IMR-90 (cell line): ENCODE results near the gene KRT36. TPM values are rescaled to one million over a fixed set of nuclear protein-coding genes. Genes with fewer than 3 reads are reported as not detected.

Source experiments
- ATAC-seq: fragments of 200-7000 bp; cut with Tn5 transposase; 2 replicates; pipeline ENCODE4 v1.9.1; 2020; ENCODE audit warnings: low read depth, mild to moderate bottlenecking, moderate library complexity
- Bru-seq: library from RNA; stranded (reverse); fragments of 400-500 nt; gene quantifications from one replicate; lab custom pipeline; 2021; lab: Mats Ljungman, UMichigan
- BruChase-seq, 2 experiments: library from RNA; stranded (reverse); fragments of 400-500 nt; gene quantifications; one replicate each; lab custom pipeline; 2021; lab: Mats Ljungman, UMichigan
- BruUV-seq: library from RNA; stranded (reverse); fragments of 400-500 nt; replicated peaks from 2 replicates; lab custom pipeline; 2021; lab: Mats Ljungman, UMichigan
- CTCF ChIA-PET: fragments of 300-600 bp; formaldehyde crosslinking; extraction: SDS; loops from one replicate; lab custom pipeline; 2021; ENCODE audit warnings: antibody characterized with exemption; lab: Yijun Ruan, JAX
- POLR2A ChIA-PET: fragments of 300-600 bp; sonication (Branson Sonifier 250); formaldehyde crosslinking; loops from one replicate; lab custom pipeline; 2022; ENCODE audit warnings: antibody characterized with exemption; ENCODE audit not compliant: unreplicated experiment; lab: Charles Lee
- DNase-seq: peaks from one replicate; pipeline ENCODE4 v3.0.0; 2013
- H2AFZ ChIP-seq: replicated peaks from 2 replicates; pipeline ENCODE3; 2013; ENCODE audit warnings: low read length, mild to moderate bottlenecking; ENCODE audit not compliant: poor library complexity
- H2AK5ac ChIP-seq: 2 replicates; pipeline ENCODE4 v1.6.1; 2013; ENCODE audit warnings: low read depth, low read length, inconsistent platforms
- H2AK9ac ChIP-seq: replicated peaks from 2 replicates; pipeline ENCODE3; 2013; ENCODE audit warnings: mild to moderate bottlenecking, low read depth, low read length, moderate library complexity; ENCODE audit not compliant: poor library complexity
- H2BK120ac ChIP-seq: 2 replicates; pipeline ENCODE4 v1.6.1; 2013; ENCODE audit warnings: low read depth, low read length, inconsistent platforms
- H2BK15ac ChIP-seq: 3 replicates; pipeline ENCODE4 v1.6.1; 2013; ENCODE audit warnings: low read depth, low read length, inconsistent platforms
- H2BK20ac ChIP-seq: 2 replicates; pipeline ENCODE4 v1.6.1; 2013; ENCODE audit warnings: low read depth, mild to moderate bottlenecking, inconsistent platforms, low read length, moderate library complexity
- H2BK5ac ChIP-seq: 2 replicates; pipeline ENCODE4 v1.6.1; 2013; ENCODE audit warnings: mild to moderate bottlenecking, low read depth, low read length, inconsistent platforms; ENCODE audit not compliant: poor library complexity, severe bottlenecking
- H3K14ac ChIP-seq: replicated peaks from 2 replicates; pipeline ENCODE4 v1.6.1; 2013; ENCODE audit warnings: low read depth, low read length, inconsistent platforms
- H3K18ac ChIP-seq: 2 replicates; pipeline ENCODE4 v1.6.1; 2013; ENCODE audit warnings: low read depth, low read length, control low read depth
- H3K23ac ChIP-seq: 2 replicates; pipeline ENCODE4 v1.6.1; 2013; ENCODE audit warnings: low read depth, low read length, inconsistent platforms
- H3K27ac ChIP-seq: 2 replicates; pipeline ENCODE4 v1.5.1; 2013; ENCODE audit warnings: mild to moderate bottlenecking, control low read depth, low read length; ENCODE audit not compliant: insufficient read depth
- H3K27me3 ChIP-seq: 2 replicates; pipeline ENCODE4 v1.6.1; 2013; ENCODE audit warnings: low read length; ENCODE audit not compliant: control insufficient read depth, insufficient read depth
- H3K36me3 ChIP-seq: 2 replicates; pipeline ENCODE4 v1.6.1; 2013; ENCODE audit warnings: low read length, mixed read lengths; ENCODE audit not compliant: control insufficient read depth, insufficient read depth
- H3K4ac ChIP-seq: 2 replicates; pipeline ENCODE4 v1.6.1; 2013; ENCODE audit warnings: low read depth, low read length, inconsistent platforms
- H3K4me1 ChIP-seq: 2 replicates; pipeline ENCODE4 v1.6.1; 2013; ENCODE audit warnings: low read length, mixed read lengths; ENCODE audit not compliant: control insufficient read depth, insufficient read depth
- H3K4me2 ChIP-seq: 2 replicates; pipeline ENCODE4 v1.6.1; 2013; ENCODE audit warnings: low read depth, mild to moderate bottlenecking, control low read depth, low read length, moderate library complexity
- H3K4me3 ChIP-seq: 2 replicates; pipeline ENCODE4 v1.5.1; 2013; ENCODE audit warnings: low read depth, mild to moderate bottlenecking, control low read depth, low read length, moderate library complexity; ENCODE audit not compliant: insufficient read depth
- H3K56ac ChIP-seq: 2 replicates; pipeline ENCODE4 v1.6.1; 2013; ENCODE audit warnings: low read length, inconsistent platforms; ENCODE audit not compliant: insufficient read depth; ENCODE audit errors: extremely low read depth
- H3K79me1 ChIP-seq, 2 experiments: 2 replicates each; pipeline ENCODE4 v1.6.1; 2013; ENCODE audit warnings: low read length in 2 of 2, inconsistent platforms in 1 of 2, low read depth in 1 of 2
- H3K9ac ChIP-seq: 2 replicates; pipeline ENCODE4 v1.6.1; 2013; ENCODE audit warnings: low read depth, low read length, control low read depth
- H3K9me1 ChIP-seq: 2 replicates; pipeline ENCODE4 v1.6.1; 2013; ENCODE audit warnings: low read length, inconsistent platforms; ENCODE audit not compliant: insufficient read depth
- H3K9me3 ChIP-seq: 2 replicates; pipeline ENCODE4 v1.6.1; 2013; ENCODE audit warnings: low read length; ENCODE audit not compliant: control insufficient read depth, insufficient read depth
- H4K20me1 ChIP-seq: 2 replicates; pipeline ENCODE4 v1.6.1; 2013; ENCODE audit warnings: low read length, inconsistent platforms; ENCODE audit not compliant: insufficient read depth
- H4K5ac ChIP-seq: 2 replicates; pipeline ENCODE4 v1.6.1; 2013; ENCODE audit warnings: mild to moderate bottlenecking, low read depth, low read length, control low read depth
- H4K8ac ChIP-seq, 2 experiments: 2 replicates each; pipeline ENCODE4 v1.6.1; 2013; ENCODE audit warnings: low read depth in 2 of 2, low read length in 2 of 2, control low read depth in 1 of 2, inconsistent platforms in 1 of 2
- H4K91ac ChIP-seq: 2 replicates; pipeline ENCODE4 v1.6.1; 2013; ENCODE audit warnings: low read depth, low read length, inconsistent platforms; ENCODE audit not compliant: insufficient read depth
- BHLHE40 ChIP-seq: fragments of 150-350 bp; IDR thresholded peaks from 2 replicates; pipeline ENCODE4 v1.6.1; 2016; ENCODE audit warnings: mild to moderate bottlenecking, low read depth, low read length
- CEBPB ChIP-seq: IDR thresholded peaks from 2 replicates; pipeline ENCODE4 v1.6.1; 2012; ENCODE audit warnings: low read depth, low read length, improper control_type of control experiment
- CHD1 ChIP-seq: IDR thresholded peaks from 2 replicates; pipeline ENCODE4 v1.6.1; 2012; ENCODE audit warnings: low read depth, low read length, improper control_type of control experiment
- CTCF ChIP-seq: conservative IDR thresholded peaks from 2 replicates; pipeline ENCODE4 v1.5.1; 2012; ENCODE audit warnings: mild to moderate bottlenecking, low read depth, low read length, improper control_type of control experiment
- ELK1 ChIP-seq: fragments of 150-350 bp; IDR thresholded peaks from 2 replicates; pipeline ENCODE4 v1.6.1; 2016; ENCODE audit warnings: low read depth, mild to moderate bottlenecking, low read length, moderate library complexity, borderline replicate concordance
- FOS ChIP-seq: fragments of 150-350 bp; IDR thresholded peaks from 2 replicates; pipeline ENCODE4 v1.6.1; 2016; ENCODE audit warnings: low read depth, low read length
- MAFK ChIP-seq: IDR thresholded peaks from 2 replicates; pipeline ENCODE4 v1.6.1; 2012; ENCODE audit warnings: low read depth, low read length, improper control_type of control experiment
- MAZ ChIP-seq: IDR thresholded peaks from 2 replicates; pipeline ENCODE4 v1.6.1; 2012; ENCODE audit warnings: low read depth, mild to moderate bottlenecking, low read length, improper control_type of control experiment, moderate library complexity, borderline replicate concordance
- MXI1 ChIP-seq: IDR thresholded peaks from 2 replicates; pipeline ENCODE4 v1.6.1; 2012; ENCODE audit warnings: low read depth, mild to moderate bottlenecking, low read length, moderate library complexity, borderline replicate concordance
- NFE2L2 ChIP-seq: fragments of 150-350 bp; IDR thresholded peaks from 2 replicates; pipeline ENCODE4 v1.6.1; 2016; ENCODE audit warnings: low read depth, mild to moderate bottlenecking, low read length
- POLR2A ChIP-seq: IDR thresholded peaks from 2 replicates; pipeline ENCODE4 v1.6.1; 2012; ENCODE audit warnings: mild to moderate bottlenecking, low read depth, low read length
- RAD21 ChIP-seq: IDR thresholded peaks from 2 replicates; pipeline ENCODE4 v1.6.1; 2012; ENCODE audit warnings: low read length, improper control_type of control experiment
- RCOR1 ChIP-seq: IDR thresholded peaks from 2 replicates; pipeline ENCODE4 v1.6.1; 2012; ENCODE audit warnings: mild to moderate bottlenecking, low read length, improper control_type of control experiment; ENCODE audit not compliant: insufficient replicate concordance
- RFX5 ChIP-seq: IDR thresholded peaks from 2 replicates; pipeline ENCODE4 v1.8.0; 2012; ENCODE audit warnings: low read depth, mild to moderate bottlenecking, low read length, moderate library complexity
- SMC3 ChIP-seq: fragments of 150-350 bp; IDR thresholded peaks from 2 replicates; pipeline ENCODE4 v1.6.1; 2016; ENCODE audit warnings: low read depth, mild to moderate bottlenecking, antibody characterized with exemption, low read length, moderate library complexity
- USF2 ChIP-seq: fragments of 150-350 bp; IDR thresholded peaks from 2 replicates; pipeline ENCODE4 v1.6.1; 2017; ENCODE audit warnings: mild to moderate bottlenecking, antibody characterized with exemption, low read length, low read depth
- WGBS, 2 experiments: methylation state at CpG; one replicate each; pipeline versions ENCODE4 v1.1.5 to v1.1.7; 2013; ENCODE audit warnings: missing lambda C conversion rate in 2 of 2; ENCODE audit not compliant: insufficient read length in 1 of 2; ENCODE audit errors: extremely low coverage in 2 of 2; 5-methylcytosine and 5-hydroxymethylcytosine counted together
- dilution Hi-C: fragments of 300-500 bp; cut with HindIII; formaldehyde crosslinking; loops from one replicate; pipeline ENCODE4 v1.14.3; 2018; ENCODE audit warnings: low sequenced_read_pairs; ENCODE audit not compliant: unreplicated experiment
- in situ Hi-C: fragments of 300-500 bp; cut with MboI; formaldehyde crosslinking; loops from 3 replicates; pipeline ENCODE4 v1.14.3; 2019; ENCODE audit warnings: low sequenced_read_pairs, inconsistent platforms, mixed read lengths
- intact Hi-C: fragments of 100-400 bp; cut with micrococcal nuclease; formaldehyde crosslinking; loops from 2 replicates; pipeline ENCODE4 v1.10.0; 2022
- long read RNA-seq: library from polyadenylated mRNA; unstranded; transcript quantifications from one replicate; pipeline ENCODE4 v2.0.0, GENCODE V29; 2021; ENCODE audit not compliant: unreplicated experiment
- polyA plus RNA-seq, 3 experiments: library from polyadenylated mRNA; depleted of rRNA; stranded (reverse); fragments of >200 nt; gene quantifications; 2 replicates each; pipeline ENCODE4 v1.2.3, GENCODE V29; 2012; ENCODE audit warnings: low replicate concordance in 1 of 3
- total RNA-seq: library from RNA; depleted of rRNA; stranded (reverse); fragments of >200 nt; gene quantifications from 2 replicates; pipeline ENCODE4 v1.2.3, GENCODE V29; 2012; rRNA removed

KRT36 gene
- total RNA-seq = not detected in 2 replicates
- not detected in 2 replicates for polyA plus RNA-seq (2012; rRNA removed)
- polyA plus RNA-seq (2012; cell fraction: cytosol; rRNA removed) = 0.03 TPM in 1 of 2 replicates, not detected in the other
- not detected in 2 replicates for polyA plus RNA-seq (2012; cell fraction: nucleus; rRNA removed; ENCODE audit: low replicate concordance)
- Bru-seq, nascent RNA = not detected
- not detected for BruChase-seq, experiment 1, labeled RNA remaining after a 6-hour chase
- not detected for BruChase-seq, experiment 2, labeled RNA remaining after a 2-hour chase
- long read RNA-seq = 0 reads

- ChIA-PET CTCF (no interaction called here), POLR2A (no interaction called here)
- H3K18ac ChIP-seq = no peak within 1 kb of the TSS
- intact Hi-C loops = no loop called here
- TF ChIP-seq CHD1 (no peak), RCOR1 (no peak), FOS (no peak), BHLHE40 (no peak), RFX5 (no peak), MAFK (no peak), RAD21 (no peak), CEBPB (no peak), SMC3 (no peak), MAZ (no peak), NFE2L2 (no peak), MXI1 (no peak), USF2 (no peak), POLR2A (no peak), CTCF (no peak), ELK1 (no peak)
- 88% methylated on average over 12 of the region's 12 CpGs; no CpG with 5 or more reads in 1 of the 2 experiments for WGBS, 2 experiments
- no peak within 1 kb of the TSS for H2BK5ac ChIP-seq
- no peaks in the 10 kb centered on the region for H3K27me3 ChIP-seq
- H2BK120ac ChIP-seq = no peak within 1 kb of the TSS
- no peak within 1 kb of the TSS for H3K27ac ChIP-seq
- H3K79me1 ChIP-seq = no peaks in the 10 kb centered on the region
- H4K8ac ChIP-seq = no peak within 1 kb of the TSS
- no peak within 1 kb of the TSS for H4K5ac ChIP-seq
- H3K4ac ChIP-seq = no peak within 1 kb of the TSS; the same call in 1 of the 2 replicates
- no peaks in the 10 kb centered on the region for H3K36me3 ChIP-seq
- H3K9ac ChIP-seq = no peak within 1 kb of the TSS
- no peak within 1 kb of the TSS for H3K14ac ChIP-seq
- BruUV-seq = no TSS peak
- ATAC-seq (no peak), DNase-seq (no peak)
- dilution Hi-C loops = no loop called here
- peaks cover 9% of the 10 kb centered on the region for H3K9me1 ChIP-seq
- peak within 1 kb of the TSS; percentile 18; the same call in 1 of the 2 replicates for H4K91ac ChIP-seq
- H2AFZ ChIP-seq = no peak within 1 kb of the TSS
- no peak within 1 kb of the TSS for H2AK9ac ChIP-seq
- 0 out of 2 replicates have a peak within 1 kb of the TSS, but pooled peaks have one; percentile 7 for H2AK5ac ChIP-seq
- in situ Hi-C loops = no loop called here
- no peak within 1 kb of the TSS for H2BK15ac ChIP-seq
- H3K23ac ChIP-seq = no peak within 1 kb of the TSS
- no peaks in the 10 kb centered on the region for H3K9me3 ChIP-seq
- H3K56ac ChIP-seq = no peak within 1 kb of the TSS
- H2BK20ac ChIP-seq = no peak within 1 kb of the TSS
- no peak within 1 kb of the TSS for H3K4me2 ChIP-seq
- no peaks in the 10 kb centered on the region for H4K20me1 ChIP-seq
- no peak within 1 kb of the TSS for H3K4me3 ChIP-seq
- peaks cover 12% of the 10 kb centered on the region for H3K4me1 ChIP-seq
Measured at GRCh38 chr17:41489531-41489930, at the start of gene KRT36. Gene KRT36, minus strand, starts transcription at chr17:41489910. Its CDS starts 46 bp downstream, at chr17:41489864.
